ENCODE data around the gene GAD1.

GAD1 gene

DNA sequence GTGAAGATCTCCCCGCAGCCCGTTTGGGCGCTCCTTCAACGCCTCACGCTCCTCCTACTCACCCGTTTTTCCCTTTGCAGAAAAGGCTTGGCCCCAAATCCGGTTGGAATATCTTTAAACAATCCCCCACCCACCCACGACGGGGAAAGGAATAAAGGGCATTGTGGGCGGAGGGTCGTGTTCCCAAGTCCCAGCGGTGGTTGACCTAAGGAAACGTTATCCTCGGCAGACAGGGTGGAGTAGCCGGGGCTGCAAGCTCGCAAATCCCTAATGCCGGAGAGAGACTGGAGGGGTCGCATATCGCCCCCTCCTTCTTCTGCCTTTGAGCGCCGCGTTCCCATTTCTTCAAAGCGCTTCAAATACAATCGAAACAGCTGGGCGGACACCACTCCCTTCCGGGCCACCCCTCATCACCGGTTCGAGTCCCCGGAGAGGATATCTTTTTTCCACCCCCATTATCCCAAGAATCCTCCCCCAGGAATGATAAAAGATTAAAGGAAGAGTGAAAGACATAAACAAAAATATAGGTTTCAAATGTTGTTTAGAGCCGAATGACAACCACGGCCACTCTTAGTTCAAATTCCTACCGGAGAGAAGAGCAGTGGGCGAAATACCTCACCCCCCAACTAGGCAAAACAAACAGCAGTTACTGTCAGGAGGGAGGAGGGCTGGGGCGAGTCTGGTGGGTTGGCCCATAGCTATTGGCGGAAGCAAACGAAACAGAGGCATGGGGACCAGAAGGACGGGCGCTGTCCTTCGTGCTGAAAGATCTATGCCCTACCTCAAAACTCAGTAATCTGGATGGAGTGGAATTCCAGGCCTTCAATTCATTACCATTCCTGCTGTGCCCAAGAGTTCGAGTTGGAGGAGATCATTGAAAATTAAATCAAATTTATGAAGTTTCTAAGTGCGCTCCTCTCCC, 2.8 kb upstream of the GAD1 start:
- H3K4me1 ChIP-seq (ENCODE audit: insufficient read depth, poor library complexity, severe bottlenecking): no peaks in the 10 kb centered on the region
- peaks cover 23% of the 10 kb centered on the region for H3K27me3 ChIP-seq (ENCODE audit: insufficient read depth, poor library complexity, severe bottlenecking)
- TF ChIP-seq, protein P1, sequence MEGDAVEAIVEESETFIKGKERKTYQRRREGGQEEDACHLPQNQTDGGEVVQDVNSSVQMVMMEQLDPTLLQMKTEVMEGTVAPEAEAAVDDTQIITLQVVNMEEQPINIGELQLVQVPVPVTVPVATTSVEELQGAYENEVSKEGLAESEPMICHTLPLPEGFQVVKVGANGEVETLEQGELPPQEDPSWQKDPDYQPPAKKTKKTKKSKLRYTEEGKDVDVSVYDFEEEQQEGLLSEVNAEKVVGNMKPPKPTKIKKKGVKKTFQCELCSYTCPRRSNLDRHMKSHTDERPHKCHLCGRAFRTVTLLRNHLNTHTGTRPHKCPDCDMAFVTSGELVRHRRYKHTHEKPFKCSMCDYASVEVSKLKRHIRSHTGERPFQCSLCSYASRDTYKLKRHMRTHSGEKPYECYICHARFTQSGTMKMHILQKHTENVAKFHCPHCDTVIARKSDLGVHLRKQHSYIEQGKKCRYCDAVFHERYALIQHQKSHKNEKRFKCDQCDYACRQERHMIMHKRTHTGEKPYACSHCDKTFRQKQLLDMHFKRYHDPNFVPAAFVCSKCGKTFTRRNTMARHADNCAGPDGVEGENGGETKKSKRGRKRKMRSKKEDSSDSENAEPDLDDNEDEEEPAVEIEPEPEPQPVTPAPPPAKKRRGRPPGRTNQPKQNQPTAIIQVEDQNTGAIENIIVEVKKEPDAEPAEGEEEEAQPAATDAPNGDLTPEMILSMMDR (IDR thresholded peaks at IDR 0.05; ENCODE audit: poor library complexity, severe bottlenecking): no peak
- H3K9me3 ChIP-seq (ENCODE audit: severe bottlenecking): no peaks in the 10 kb centered on the region
- no peak overlapping the region for H3K27ac ChIP-seq (ENCODE audit: poor library complexity, severe bottlenecking)
- no peak overlapping the region for H3K4me3 ChIP-seq (ENCODE audit: severe bottlenecking)
- ATAC-seq (ENCODE audit: low read depth) (no peak), DNase-seq (ENCODE audit: low spot score) (no peak)
- H3K36me3 ChIP-seq (ENCODE audit: low read depth): no peaks in the 10 kb centered on the region

GRCh38 chr2:170814533-170815230, 2.0 kb upstream of the GAD1 start:
- Histone ChIP-seq H3K27me3 (ENCODE audit: insufficient read depth, poor library complexity, severe bottlenecking) (peaks cover 23% of the 10 kb centered on the region), H3K9me3 (ENCODE audit: severe bottlenecking) (no peaks in the 10 kb centered on the region), H3K27ac (ENCODE audit: poor library complexity, severe bottlenecking) (no peak overlapping the region), H3K4me1 (ENCODE audit: insufficient read depth, poor library complexity, severe bottlenecking) (no peaks in the 10 kb centered on the region), H3K36me3 (ENCODE audit: low read depth) (no peaks in the 10 kb centered on the region), H3K4me3 (ENCODE audit: severe bottlenecking) (no peak overlapping the region)
- DNase-seq (ENCODE audit: low spot score) (no peak), ATAC-seq (ENCODE audit: low read depth) (no peak)
- TF ChIP-seq, protein P1 (IDR thresholded peaks at IDR 0.05; ENCODE audit: poor library complexity, severe bottlenecking): no peak

- H3K27ac ChIP-seq (ENCODE audit: poor library complexity, severe bottlenecking): no peak overlapping the region
- TF ChIP-seq, protein P1 (IDR thresholded peaks at IDR 0.05; ENCODE audit: poor library complexity, severe bottlenecking): no peak
- ATAC-seq (ENCODE audit: low read depth) (no peak), DNase-seq (ENCODE audit: low spot score) (no peak)
- no peaks in the 10 kb centered on the region for H3K9me3 ChIP-seq (ENCODE audit: severe bottlenecking)
- H3K27me3 ChIP-seq (ENCODE audit: insufficient read depth, poor library complexity, severe bottlenecking): peaks cover 23% of the 10 kb centered on the region
- no peaks in the 10 kb centered on the region for H3K4me1 ChIP-seq (ENCODE audit: insufficient read depth, poor library complexity, severe bottlenecking)
- no peaks in the 10 kb centered on the region for H3K36me3 ChIP-seq (ENCODE audit: low read depth)
- H3K4me3 ChIP-seq (ENCODE audit: severe bottlenecking): no peak overlapping the region
These were observed 1.4 kb upstream of the GAD1 start for GRCh38 chr2:170815311-170815710.

- H3K4me1 ChIP-seq (ENCODE audit: insufficient read depth, poor library complexity, severe bottlenecking): no peaks in the 10 kb centered on the region
- TF ChIP-seq, protein P1 (IDR thresholded peaks at IDR 0.05; ENCODE audit: poor library complexity, severe bottlenecking): peak; percentile 90
- H3K4me3 ChIP-seq (ENCODE audit: severe bottlenecking): peak overlapping the region; percentile 46
- DNase-seq (ENCODE audit: low spot score) (no peak), ATAC-seq (ENCODE audit: low read depth) (peak; percentile 59)
- H3K36me3 ChIP-seq (ENCODE audit: low read depth): no peaks in the 10 kb centered on the region
- no peaks in the 10 kb centered on the region for H3K9me3 ChIP-seq (ENCODE audit: severe bottlenecking)
- peaks cover 23% of the 10 kb centered on the region for H3K27me3 ChIP-seq (ENCODE audit: insufficient read depth, poor library complexity, severe bottlenecking)
- H3K27ac ChIP-seq (ENCODE audit: poor library complexity, severe bottlenecking): no peak overlapping the region
These were observed 762 bp upstream of the GAD1 start for GRCh38 chr2:170815746-170816503.
